Panc1 (cell line): ENCODE data around the gene LINGO4.

Experiments
- TF ChIP-seq, protein P1 (sequence below): fragments of 450-650 bp; IDR thresholded peaks from 2 replicates; pipeline ENCODE4 v1.5.1; 2017; ENCODE audit warnings: mild to moderate bottlenecking
- TF ChIP-seq, protein P2 (sequence below), 2 experiments: IDR thresholded peaks; 2 replicates each; pipeline ENCODE4 v1.6.1; 2011 to 2012; ENCODE audit warnings: low read depth in 2 of 2, control low read depth in 1 of 2, low read length in 1 of 2, mild to moderate bottlenecking in 1 of 2, moderate library complexity in 1 of 2; ENCODE audit not compliant: insufficient read depth in 1 of 2

DNA sequence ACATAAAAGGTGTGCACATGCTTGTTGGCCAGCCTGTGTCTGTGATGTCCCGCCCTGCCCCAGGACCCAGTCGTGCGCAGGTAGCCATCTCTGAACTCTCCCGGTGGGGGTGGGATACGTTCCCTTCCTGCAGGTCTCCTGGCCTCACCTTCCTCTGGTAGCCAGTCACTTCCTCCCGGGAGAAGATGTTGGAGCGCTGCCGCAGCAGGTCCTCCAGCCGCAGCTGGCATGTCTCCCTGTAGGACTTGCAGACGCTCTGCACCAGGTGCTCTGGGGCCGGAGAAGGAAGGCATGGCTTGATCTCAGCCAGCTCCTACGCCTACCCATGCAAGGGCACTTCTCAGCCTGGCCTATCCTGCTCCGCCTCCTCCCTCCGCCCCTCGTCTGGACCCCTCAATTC, 9.2 kb upstream of the LINGO4 start:
- TF ChIP-seq, protein P1, sequence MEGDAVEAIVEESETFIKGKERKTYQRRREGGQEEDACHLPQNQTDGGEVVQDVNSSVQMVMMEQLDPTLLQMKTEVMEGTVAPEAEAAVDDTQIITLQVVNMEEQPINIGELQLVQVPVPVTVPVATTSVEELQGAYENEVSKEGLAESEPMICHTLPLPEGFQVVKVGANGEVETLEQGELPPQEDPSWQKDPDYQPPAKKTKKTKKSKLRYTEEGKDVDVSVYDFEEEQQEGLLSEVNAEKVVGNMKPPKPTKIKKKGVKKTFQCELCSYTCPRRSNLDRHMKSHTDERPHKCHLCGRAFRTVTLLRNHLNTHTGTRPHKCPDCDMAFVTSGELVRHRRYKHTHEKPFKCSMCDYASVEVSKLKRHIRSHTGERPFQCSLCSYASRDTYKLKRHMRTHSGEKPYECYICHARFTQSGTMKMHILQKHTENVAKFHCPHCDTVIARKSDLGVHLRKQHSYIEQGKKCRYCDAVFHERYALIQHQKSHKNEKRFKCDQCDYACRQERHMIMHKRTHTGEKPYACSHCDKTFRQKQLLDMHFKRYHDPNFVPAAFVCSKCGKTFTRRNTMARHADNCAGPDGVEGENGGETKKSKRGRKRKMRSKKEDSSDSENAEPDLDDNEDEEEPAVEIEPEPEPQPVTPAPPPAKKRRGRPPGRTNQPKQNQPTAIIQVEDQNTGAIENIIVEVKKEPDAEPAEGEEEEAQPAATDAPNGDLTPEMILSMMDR = no peak
- TF ChIP-seq, protein P2, sequence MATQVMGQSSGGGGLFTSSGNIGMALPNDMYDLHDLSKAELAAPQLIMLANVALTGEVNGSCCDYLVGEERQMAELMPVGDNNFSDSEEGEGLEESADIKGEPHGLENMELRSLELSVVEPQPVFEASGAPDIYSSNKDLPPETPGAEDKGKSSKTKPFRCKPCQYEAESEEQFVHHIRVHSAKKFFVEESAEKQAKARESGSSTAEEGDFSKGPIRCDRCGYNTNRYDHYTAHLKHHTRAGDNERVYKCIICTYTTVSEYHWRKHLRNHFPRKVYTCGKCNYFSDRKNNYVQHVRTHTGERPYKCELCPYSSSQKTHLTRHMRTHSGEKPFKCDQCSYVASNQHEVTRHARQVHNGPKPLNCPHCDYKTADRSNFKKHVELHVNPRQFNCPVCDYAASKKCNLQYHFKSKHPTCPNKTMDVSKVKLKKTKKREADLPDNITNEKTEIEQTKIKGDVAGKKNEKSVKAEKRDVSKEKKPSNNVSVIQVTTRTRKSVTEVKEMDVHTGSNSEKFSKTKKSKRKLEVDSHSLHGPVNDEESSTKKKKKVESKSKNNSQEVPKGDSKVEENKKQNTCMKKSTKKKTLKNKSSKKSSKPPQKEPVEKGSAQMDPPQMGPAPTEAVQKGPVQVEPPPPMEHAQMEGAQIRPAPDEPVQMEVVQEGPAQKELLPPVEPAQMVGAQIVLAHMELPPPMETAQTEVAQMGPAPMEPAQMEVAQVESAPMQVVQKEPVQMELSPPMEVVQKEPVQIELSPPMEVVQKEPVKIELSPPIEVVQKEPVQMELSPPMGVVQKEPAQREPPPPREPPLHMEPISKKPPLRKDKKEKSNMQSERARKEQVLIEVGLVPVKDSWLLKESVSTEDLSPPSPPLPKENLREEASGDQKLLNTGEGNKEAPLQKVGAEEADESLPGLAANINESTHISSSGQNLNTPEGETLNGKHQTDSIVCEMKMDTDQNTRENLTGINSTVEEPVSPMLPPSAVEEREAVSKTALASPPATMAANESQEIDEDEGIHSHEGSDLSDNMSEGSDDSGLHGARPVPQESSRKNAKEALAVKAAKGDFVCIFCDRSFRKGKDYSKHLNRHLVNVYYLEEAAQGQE (IDR thresholded peaks at IDR 0.05; ENCODE audit: insufficient read depth in 1 of 2, low read depth in 2 of 2, low read length in 1 of 2) = no peak
